ENCODE measurements around the gene CHST8.

GRCh38 chr19:33734913-33735312, 113.2 kb downstream of the CHST8 start:
- TF ChIP-seq CTCF (IDR thresholded peaks at IDR 0.05; ENCODE audit: insufficient read depth, low read length, poor library complexity, severe bottlenecking) (no peak), EZH2phosphoT487 (conservative IDR thresholded peaks at IDR 0.05; ENCODE audit: low read length) (no peak)
